ENCODE measurements around the gene CBX6. TPM values are rescaled to one million over a fixed set of nuclear protein-coding genes. Genes with fewer than 3 reads are reported as not detected.
"Not testable (repeated sequence)": the region's sequence is repeated elsewhere in the genome, so short reads cannot be mapped to it uniquely, and the experiment has no call there.

Gene CBX6
- total RNA-seq, 1 donor from 2014 or later: 159 TPM

DNA sequence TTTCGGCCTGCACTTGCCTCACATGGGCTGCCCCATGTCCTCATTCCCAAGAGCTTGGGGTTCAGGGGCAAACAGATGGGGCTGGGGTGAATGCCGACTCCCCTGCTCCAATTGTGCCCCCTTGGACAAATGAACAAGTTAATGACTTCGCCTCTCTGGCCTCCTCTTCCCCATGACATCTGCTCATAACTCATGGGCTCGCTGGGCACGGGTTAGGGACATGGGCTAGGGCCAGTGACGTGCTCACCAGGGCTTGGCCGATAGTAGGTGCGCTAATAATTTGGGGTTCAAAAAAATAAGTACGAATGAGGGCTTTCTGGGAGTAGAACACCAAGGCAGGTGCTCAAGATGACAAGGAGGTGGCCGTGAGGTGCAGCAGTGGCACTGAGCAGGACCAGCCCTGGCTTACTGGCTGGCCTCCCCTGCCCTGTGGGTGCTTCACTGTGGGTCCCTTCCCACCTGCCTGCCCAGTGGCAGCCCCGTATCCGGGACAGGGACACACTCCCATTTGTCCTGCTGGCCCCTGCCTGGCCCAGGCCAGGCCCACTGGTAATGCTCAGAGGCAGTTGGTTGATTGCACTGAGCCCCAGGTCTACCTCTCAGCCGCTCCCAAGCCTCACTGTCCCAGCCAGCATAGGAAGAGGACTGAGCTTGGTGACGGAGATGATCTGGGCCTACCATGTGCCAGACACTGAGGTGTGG, 12.3 kb downstream of the CBX6 start:
- Histone ChIP-seq H3K27ac (no peak overlapping the region), H3K36me3 (no peaks in the 10 kb centered on the region), H3K4me1 (peaks cover 16 to 24% of the 10 kb centered on the region in 2 donors), H3K4me3 (no peak overlapping the region), H3K9me3 (no peaks in the 10 kb centered on the region), H3K27me3 (no peaks in the 10 kb centered on the region)
- DNase-seq (ENCODE audit: low spot score in 2 of 2): no peak
- intact Hi-C loops (cut with DNase I): loop anchor here (5.0 kb wide), 2 partner anchors 67 to 92 kb away; partner anchors contain the start of gene DNAL4
- TF ChIP-seq, protein P1, sequence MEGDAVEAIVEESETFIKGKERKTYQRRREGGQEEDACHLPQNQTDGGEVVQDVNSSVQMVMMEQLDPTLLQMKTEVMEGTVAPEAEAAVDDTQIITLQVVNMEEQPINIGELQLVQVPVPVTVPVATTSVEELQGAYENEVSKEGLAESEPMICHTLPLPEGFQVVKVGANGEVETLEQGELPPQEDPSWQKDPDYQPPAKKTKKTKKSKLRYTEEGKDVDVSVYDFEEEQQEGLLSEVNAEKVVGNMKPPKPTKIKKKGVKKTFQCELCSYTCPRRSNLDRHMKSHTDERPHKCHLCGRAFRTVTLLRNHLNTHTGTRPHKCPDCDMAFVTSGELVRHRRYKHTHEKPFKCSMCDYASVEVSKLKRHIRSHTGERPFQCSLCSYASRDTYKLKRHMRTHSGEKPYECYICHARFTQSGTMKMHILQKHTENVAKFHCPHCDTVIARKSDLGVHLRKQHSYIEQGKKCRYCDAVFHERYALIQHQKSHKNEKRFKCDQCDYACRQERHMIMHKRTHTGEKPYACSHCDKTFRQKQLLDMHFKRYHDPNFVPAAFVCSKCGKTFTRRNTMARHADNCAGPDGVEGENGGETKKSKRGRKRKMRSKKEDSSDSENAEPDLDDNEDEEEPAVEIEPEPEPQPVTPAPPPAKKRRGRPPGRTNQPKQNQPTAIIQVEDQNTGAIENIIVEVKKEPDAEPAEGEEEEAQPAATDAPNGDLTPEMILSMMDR (IDR thresholded peaks at IDR 0.05): no peak

DNA sequence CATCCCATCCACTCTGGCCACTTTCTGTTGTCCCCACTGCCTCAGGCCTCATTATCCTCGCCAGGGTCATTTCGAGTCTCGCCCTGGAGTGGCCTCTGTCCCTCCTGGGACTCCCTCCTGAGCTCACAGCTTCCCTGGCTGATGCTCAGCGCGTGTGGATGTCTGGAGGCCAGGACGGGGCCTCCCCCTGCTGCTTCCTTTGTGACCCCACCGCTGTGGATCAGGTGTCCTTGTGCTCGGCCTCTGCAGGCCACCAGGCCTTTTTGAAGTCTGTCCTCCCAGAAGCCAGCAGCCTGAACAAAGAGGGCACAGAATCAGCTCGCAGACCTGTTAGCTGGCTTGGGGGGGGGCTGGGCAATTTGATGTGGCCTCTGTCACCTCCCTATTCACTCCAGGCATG, 13.5 kb downstream of the CBX6 start:
- H3K36me3 ChIP-seq: no peaks in the 10 kb centered on the region
- no peak for DNase-seq (ENCODE audit: low spot score in 2 of 2)
- no peak overlapping the region for H3K27ac ChIP-seq
- no peaks in the 10 kb centered on the region for H3K9me3 ChIP-seq
- H3K4me3 ChIP-seq: no peak overlapping the region
- no peaks in the 10 kb centered on the region for H3K27me3 ChIP-seq
- intact Hi-C loops (cut with DNase I): no loop called here
- peaks cover 6 to 12% of the 10 kb centered on the region in 2 donors for H3K4me1 ChIP-seq
- TF ChIP-seq, protein P1 (IDR thresholded peaks at IDR 0.05): no peak

DNA sequence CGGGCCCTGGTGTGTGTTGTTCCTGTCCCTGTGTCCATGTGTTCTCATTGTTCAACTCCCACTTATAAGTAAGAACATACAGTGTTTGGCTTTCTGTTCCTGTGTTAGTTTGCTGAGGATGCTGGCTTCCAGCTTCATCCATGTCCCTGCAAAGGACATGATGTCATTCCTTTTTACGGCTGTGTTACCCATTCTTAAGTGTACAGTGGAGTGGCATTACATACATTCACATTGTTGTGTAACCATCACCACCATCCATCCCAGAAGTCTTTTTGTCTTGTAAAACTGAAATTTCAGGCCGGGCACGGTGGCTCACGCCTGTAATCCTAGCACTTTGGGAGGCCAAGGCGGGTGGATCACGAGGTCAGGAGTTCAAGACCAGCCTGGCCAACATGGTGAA, 17.5 kb downstream of the CBX6 start:
- H3K4me3 ChIP-seq; H3K9me3 ChIP-seq; intact Hi-C loops (cut with DNase I); H3K36me3 ChIP-seq; DNase-seq (ENCODE audit: low spot score in 2 of 2); H3K4me1 ChIP-seq; H3K27me3 ChIP-seq; H3K27ac ChIP-seq: not testable (repeated sequence)

DNA sequence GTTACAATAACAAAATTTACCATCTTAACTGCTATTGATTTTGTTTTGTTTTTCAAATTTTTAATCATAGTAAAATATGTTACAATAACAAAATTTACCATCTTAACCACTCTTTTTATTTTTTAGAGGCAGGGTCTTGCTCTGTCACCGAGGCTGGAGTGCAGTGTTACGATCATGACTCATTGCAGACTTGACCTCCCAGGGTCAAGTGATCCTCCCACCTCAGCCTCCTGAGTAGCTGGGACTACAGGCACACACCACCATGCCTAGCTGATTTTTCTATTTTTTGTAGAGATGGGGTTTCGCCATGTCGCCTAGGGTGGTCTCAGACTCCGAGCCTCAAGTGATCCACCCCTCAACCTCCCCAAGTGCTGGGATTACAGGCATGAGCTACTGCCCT, 18.1 kb downstream of the CBX6 start:
- DNase-seq (ENCODE audit: low spot score in 2 of 2); H3K9me3 ChIP-seq; intact Hi-C loops (cut with DNase I); H3K4me1 ChIP-seq; H3K27ac ChIP-seq; H3K36me3 ChIP-seq; H3K4me3 ChIP-seq; H3K27me3 ChIP-seq: not testable (repeated sequence)

DNA sequence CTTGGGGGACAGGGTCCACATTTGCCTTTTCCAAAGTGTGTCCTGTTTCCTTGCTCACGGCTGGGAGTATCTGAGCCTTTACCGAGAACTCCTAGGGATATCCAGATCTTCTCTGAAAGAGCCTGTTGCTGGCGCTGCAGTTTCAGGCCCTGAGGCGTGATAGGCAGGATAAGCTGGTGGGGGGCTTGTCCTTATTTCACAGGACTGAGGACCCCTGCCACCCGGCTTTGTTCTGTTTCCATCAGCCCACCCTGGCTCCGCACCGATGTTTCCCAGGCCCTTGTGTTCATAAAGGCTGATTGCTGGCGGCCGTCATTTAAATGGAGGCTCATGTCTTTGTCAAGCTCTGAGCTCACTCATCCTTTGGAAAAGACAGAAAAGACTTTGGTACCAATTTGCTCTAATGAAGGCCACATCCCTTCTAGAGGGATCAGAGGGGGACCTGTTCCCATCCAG, 18.8 kb downstream of the CBX6 start:
- intact Hi-C loops (cut with DNase I): no loop called here
- Histone ChIP-seq H3K9me3 (no peaks in the 10 kb centered on the region), H3K27ac (no peak overlapping the region), H3K36me3 (no peaks in the 10 kb centered on the region), H3K27me3 (no peaks in the 10 kb centered on the region), H3K4me3 (no peak overlapping the region), H3K4me1 (no peaks in the 10 kb centered on the region)
- no peak for DNase-seq (ENCODE audit: low spot score in 2 of 2)
- TF ChIP-seq, protein P1 (IDR thresholded peaks at IDR 0.05): no peak

DNA sequence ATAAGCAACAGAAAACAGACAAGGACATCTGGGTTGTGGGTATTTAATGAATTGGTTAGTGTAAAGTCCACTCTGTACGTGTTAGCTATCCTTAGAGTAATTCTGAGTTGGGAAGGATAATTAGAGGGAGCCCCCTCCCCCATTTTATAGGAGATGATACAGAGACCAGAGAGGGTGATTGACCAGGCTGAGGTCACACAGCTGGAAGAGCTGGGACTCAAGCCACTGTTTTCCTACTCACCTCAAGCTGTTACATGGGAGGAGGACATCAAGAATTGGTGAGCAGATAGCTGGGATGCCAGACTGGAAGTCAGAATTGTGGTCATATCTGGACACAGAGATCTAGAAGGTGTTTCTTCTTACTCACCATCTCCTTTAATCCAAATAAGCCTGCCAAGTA, 19.5 kb downstream of the CBX6 start:
- Histone ChIP-seq H3K4me1 (no peaks in the 10 kb centered on the region), H3K4me3 (no peak overlapping the region), H3K9me3 (no peaks in the 10 kb centered on the region), H3K27ac (no peak overlapping the region), H3K27me3 (no peaks in the 10 kb centered on the region), H3K36me3 (no peaks in the 10 kb centered on the region)
- DNase-seq (ENCODE audit: low spot score in 2 of 2): no peak
- intact Hi-C loops (cut with DNase I): no loop called here
- TF ChIP-seq, protein P1 (IDR thresholded peaks at IDR 0.05): no peak
